Osteoblast (primary cell): Measurements from ENCODE around the gene ING5. TPM values are rescaled to one million over a fixed set of nuclear protein-coding genes. Genes with fewer than 3 reads are reported as not detected.

Experiments
- DNase-seq: peaks from one replicate; pipeline ENCODE4 v3.0.0; 2011; ENCODE audit warnings: low spot score, mixed read lengths; ENCODE audit not compliant: insufficient read length; ENCODE audit errors: missing footprints
- H2AFZ ChIP-seq: 2 replicates; pipeline ENCODE4 v1.6.0; 2011; ENCODE audit warnings: mild to moderate bottlenecking, low read length
- H3K27ac ChIP-seq: 2 replicates; pipeline ENCODE4 v1.5.1; 2011; ENCODE audit warnings: mild to moderate bottlenecking, low read depth, low read length, moderate library complexity
- H3K27me3 ChIP-seq: 2 replicates; pipeline ENCODE4 v1.6.0; 2012; ENCODE audit warnings: mild to moderate bottlenecking, control low read depth, inconsistent platforms, low read length, moderate library complexity; ENCODE audit not compliant: insufficient read depth
- H3K36me3 ChIP-seq: 2 replicates; pipeline ENCODE4 v1.5.1; 2011; ENCODE audit warnings: mild to moderate bottlenecking, low read length, control low read depth, moderate library complexity; ENCODE audit not compliant: insufficient read depth
- H3K4me1 ChIP-seq: 2 replicates; pipeline ENCODE4 v1.5.1; 2011; ENCODE audit warnings: mild to moderate bottlenecking, low read length, control low read depth, moderate library complexity; ENCODE audit not compliant: insufficient read depth
- H3K4me2 ChIP-seq: 2 replicates; pipeline ENCODE4 v1.6.0; 2011; ENCODE audit warnings: mild to moderate bottlenecking, low read length; ENCODE audit not compliant: insufficient read depth
- H3K4me3 ChIP-seq: fragments of 200-600 bp; sonication (generic); 3 replicates; pipeline ENCODE4 v1.5.1; 2012; ENCODE audit warnings: mild to moderate bottlenecking, low read length, inconsistent platforms; ENCODE audit not compliant: insufficient read depth
- H3K79me2 ChIP-seq: 2 replicates; pipeline ENCODE4 v1.6.0; 2012; ENCODE audit warnings: mild to moderate bottlenecking, low read length, control low read depth, inconsistent platforms; ENCODE audit not compliant: insufficient read depth
- H3K9me3 ChIP-seq: 2 replicates; pipeline ENCODE4 v1.5.1; 2011; ENCODE audit warnings: low read depth, low read length, control low read depth
- H4K20me1 ChIP-seq: 2 replicates; pipeline ENCODE4 v1.6.0; 2012; ENCODE audit warnings: mild to moderate bottlenecking, low read length, control low read depth; ENCODE audit not compliant: insufficient read depth
- CTCF ChIP-seq: IDR thresholded peaks from 2 replicates; pipeline ENCODE4 v1.5.1; 2011; ENCODE audit warnings: mild to moderate bottlenecking, low read depth, low read length, moderate library complexity; ENCODE audit errors: extremely low read depth
- total RNA-seq: library from RNA; depleted of rRNA; stranded (reverse); fragments of >200 nt; gene quantifications from 2 replicates; pipeline ENCODE4 v1.2.3, GENCODE V29; 2012

Gene ING5
- total RNA-seq, 1 donor: 16.6 TPM

- H2AFZ ChIP-seq: no peak overlapping the region
- H3K4me1 ChIP-seq: no peaks in the 10 kb centered on the region
- H3K4me3 ChIP-seq: no peak overlapping the region
- H3K4me2 ChIP-seq: no peak overlapping the region
- H3K9me3 ChIP-seq: no peaks in the 10 kb centered on the region
- peaks cover 36% of the 10 kb centered on the region for H3K79me2 ChIP-seq
- no peak for TF ChIP-seq CTCF
- H3K27me3 ChIP-seq: no peaks in the 10 kb centered on the region
- H4K20me1 ChIP-seq: peaks cover 26% of the 10 kb centered on the region
- H3K36me3 ChIP-seq: peaks cover 57% of the 10 kb centered on the region
- no peak overlapping the region for H3K27ac ChIP-seq
- peak; percentile 35 for DNase-seq
Observed at GRCh38 chr2:241654551-241654950, 47.3 kb upstream of the ING5 start.

- Histone ChIP-seq H3K36me3 (peaks cover 66% of the 10 kb centered on the region), H4K20me1 (peaks cover 18% of the 10 kb centered on the region), H3K4me2 (no peak overlapping the region), H3K9me3 (no peaks in the 10 kb centered on the region), H3K27ac (no peak overlapping the region), H3K79me2 (peaks cover 27% of the 10 kb centered on the region), H3K4me3 (no peak overlapping the region), H3K4me1 (no peaks in the 10 kb centered on the region), H2AFZ (no peak overlapping the region), H3K27me3 (no peaks in the 10 kb centered on the region)
- DNase-seq: peak; percentile 75
- no peak for TF ChIP-seq CTCF
Observed at GRCh38 chr2:241655516-241656189, 46.2 kb upstream of the ING5 start.

GRCh38 chr2:241656190-241656741, 45.6 kb upstream of the ING5 start:
- Histone ChIP-seq H3K27ac (no peak overlapping the region), H3K4me1 (no peaks in the 10 kb centered on the region), H3K4me3 (no peak overlapping the region), H3K27me3 (no peaks in the 10 kb centered on the region), H3K4me2 (no peak overlapping the region), H3K79me2 (peaks cover 21% of the 10 kb centered on the region), H4K20me1 (peaks cover 17% of the 10 kb centered on the region), H3K36me3 (peaks cover 67% of the 10 kb centered on the region), H3K9me3 (no peaks in the 10 kb centered on the region), H2AFZ (no peak overlapping the region)
- DNase-seq: no peak
- TF ChIP-seq CTCF: no peak

GRCh38 chr2:241657786-241658254, 44.0 kb upstream of the ING5 start:
- TF ChIP-seq CTCF: no peak
- Histone ChIP-seq H3K4me3 (no peak overlapping the region), H4K20me1 (peaks cover 11% of the 10 kb centered on the region), H3K27me3 (no peaks in the 10 kb centered on the region), H2AFZ (no peak overlapping the region), H3K36me3 (peaks cover 59% of the 10 kb centered on the region), H3K79me2 (peaks cover 7% of the 10 kb centered on the region), H3K27ac (no peak overlapping the region), H3K4me2 (no peak overlapping the region), H3K4me1 (no peaks in the 10 kb centered on the region), H3K9me3 (no peaks in the 10 kb centered on the region)
- peak; percentile 73 for DNase-seq
